Rectal smooth muscle tissue (tissue), 1 donor: ENCODE data around the gene MIOX.

ENCODE experiments used
- H3K27ac ChIP-seq: one replicate; pipeline ENCODE4 v1.7.0; 2013; ENCODE audit warnings: low read depth, low read length, inconsistent platforms
- H3K27me3 ChIP-seq: one replicate; pipeline ENCODE4 v1.7.0; 2013; ENCODE audit warnings: low read length; ENCODE audit not compliant: control insufficient read depth, insufficient read depth
- H3K36me3 ChIP-seq: one replicate; pipeline ENCODE4 v1.7.0; 2013; ENCODE audit warnings: low read length; ENCODE audit not compliant: control insufficient read depth, insufficient read depth
- H3K4me1 ChIP-seq: one replicate; pipeline ENCODE4 v1.7.0; 2013; ENCODE audit warnings: low read length; ENCODE audit not compliant: control insufficient read depth, insufficient read depth
- H3K4me3 ChIP-seq: one replicate; pipeline ENCODE4 v1.7.0; 2013; ENCODE audit warnings: low read length
- H3K9ac ChIP-seq: one replicate; pipeline ENCODE4 v1.7.0; 2013; ENCODE audit warnings: low read length

Gene MIOX

DNA sequence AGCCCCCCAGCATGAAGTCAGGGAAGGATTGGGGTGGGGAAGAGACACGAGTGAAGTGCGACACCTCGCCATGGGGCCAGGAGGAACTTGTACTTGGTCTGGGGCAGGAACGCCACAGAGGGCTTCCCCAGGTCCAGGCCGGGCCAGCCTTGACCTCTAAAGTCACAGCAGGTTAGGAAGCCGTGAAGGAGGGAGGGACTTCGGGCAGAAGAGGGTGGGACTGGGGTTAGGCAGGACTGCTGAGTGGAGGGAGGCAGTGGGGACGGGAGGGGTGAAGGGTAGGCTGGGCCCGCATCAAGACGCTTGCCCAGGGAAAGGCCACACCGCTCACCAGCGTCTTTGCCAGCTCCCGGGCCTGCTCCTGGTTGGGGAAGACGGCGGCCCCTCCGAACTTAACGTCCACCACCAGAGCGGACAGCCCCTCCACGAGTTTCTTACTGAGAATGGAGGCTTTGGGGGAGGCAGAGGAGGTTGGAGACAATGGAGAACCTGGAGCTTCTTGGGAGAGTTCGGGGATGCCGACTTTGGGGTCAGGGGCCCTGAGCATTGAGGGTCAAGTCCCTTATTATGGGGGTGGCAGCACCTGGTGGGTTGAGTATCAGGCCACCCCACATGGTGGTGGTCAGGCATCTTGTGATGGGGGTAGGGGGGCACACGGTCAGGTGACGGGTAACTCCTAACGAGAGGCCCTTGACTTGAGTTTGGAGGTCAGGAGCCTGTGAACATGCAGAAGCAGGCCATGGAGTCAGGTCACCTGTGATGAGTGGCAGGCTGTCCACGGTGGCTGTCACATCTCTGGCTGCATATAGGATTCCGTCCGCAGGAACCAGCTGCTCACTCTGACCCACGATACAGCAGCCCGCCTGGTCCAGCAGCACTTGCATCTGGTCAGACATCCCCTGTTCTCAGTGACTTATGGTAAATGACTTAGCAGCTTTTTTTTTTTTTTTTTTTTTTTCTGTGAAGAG lies 40.5 kb downstream of the MIOX start:
- peak overlapping the region; percentile 77 for H3K27ac ChIP-seq
- no peak overlapping the region for H3K9ac ChIP-seq
- peaks cover 6% of the 10 kb centered on the region for H3K4me1 ChIP-seq
- H3K27me3 ChIP-seq, result peaks cover 9% of the 10 kb centered on the region
- H3K4me3 ChIP-seq, result peak overlapping the region; percentile 71
- peaks cover 14% of the 10 kb centered on the region for H3K36me3 ChIP-seq

GRCh38 chr22:50527921-50528681 lies 41.4 kb downstream of the MIOX start:
- Histone ChIP-seq H3K4me3 (no peak overlapping the region), H3K4me1 (peaks cover 6% of the 10 kb centered on the region), H3K36me3 (peaks cover 5% of the 10 kb centered on the region), H3K27me3 (peaks cover 9% of the 10 kb centered on the region), H3K27ac (no peak overlapping the region), H3K9ac (no peak overlapping the region)

DNA sequence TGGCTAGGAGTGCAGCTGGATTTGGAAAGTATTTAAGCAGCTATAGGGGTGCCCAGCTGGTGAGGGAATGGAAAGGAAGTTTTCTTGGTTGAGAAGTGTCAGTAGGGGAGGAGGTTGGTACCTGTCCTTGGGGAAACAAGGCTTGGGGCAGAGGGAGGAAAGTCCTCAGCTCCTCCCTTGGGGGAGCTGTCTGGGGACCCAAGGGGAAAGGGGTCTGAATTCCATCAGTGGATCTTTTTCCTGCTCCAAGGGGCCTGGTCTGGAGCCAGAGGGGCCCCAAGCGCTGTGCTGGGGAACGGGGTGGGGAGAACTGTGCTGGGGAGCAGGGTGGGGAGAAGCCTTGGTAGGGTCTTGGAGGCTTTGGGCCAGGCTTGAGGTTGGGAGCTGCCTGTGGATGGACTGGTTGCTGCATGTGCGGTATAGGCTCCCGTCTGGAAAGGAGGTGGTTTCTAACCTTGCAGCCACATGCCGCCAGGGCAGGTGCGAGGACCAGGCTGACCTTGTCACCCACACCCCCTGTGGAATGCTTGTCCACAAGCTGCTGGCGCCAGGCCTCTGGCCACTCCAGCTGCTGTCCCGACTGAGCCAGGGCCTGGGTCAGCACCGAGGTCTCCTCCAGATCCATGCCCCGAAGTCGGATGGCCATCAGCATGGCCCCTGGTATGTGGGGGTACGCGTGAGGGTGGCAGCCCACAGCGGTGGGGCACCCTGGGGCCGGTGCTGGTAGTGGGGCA lies 42.2 kb downstream of the MIOX start:
- H3K9ac ChIP-seq, result no peak overlapping the region
- peaks cover 9% of the 10 kb centered on the region for H3K27me3 ChIP-seq
- peak overlapping the region; percentile 56 for H3K27ac ChIP-seq
- peak overlapping the region; percentile 67 for H3K4me3 ChIP-seq
- H3K36me3 ChIP-seq, result no peaks in the 10 kb centered on the region
- H3K4me1 ChIP-seq, result peaks cover 6% of the 10 kb centered on the region

DNA sequence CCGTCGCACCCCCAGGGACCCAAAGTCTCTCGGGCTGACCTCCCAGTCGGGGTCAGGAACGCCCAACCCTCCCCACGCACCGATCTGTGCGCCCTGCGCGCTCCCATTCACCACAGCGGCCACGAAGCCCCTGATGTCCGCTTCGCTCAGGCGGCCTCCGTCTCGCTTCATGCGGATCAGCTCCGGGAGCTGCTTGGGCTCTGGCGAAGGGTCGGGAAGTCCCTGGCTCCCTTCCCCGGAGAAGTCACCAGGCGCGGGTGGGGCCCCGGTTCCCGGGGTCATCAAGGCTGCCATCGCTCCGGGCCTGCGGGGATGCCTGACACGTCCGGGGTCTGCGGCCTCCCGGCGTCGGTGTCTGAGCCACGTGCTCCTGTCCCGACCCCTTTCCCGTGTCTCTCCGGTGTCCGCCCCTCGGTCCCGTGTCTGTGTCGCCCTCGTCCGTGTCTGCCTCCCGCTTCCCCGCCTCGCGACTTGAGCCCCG lies 42.8 kb downstream of the MIOX start:
- Histone ChIP-seq H3K27ac (peak overlapping the region; percentile 56), H3K4me3 (peak overlapping the region; percentile 67), H3K4me1 (peaks cover 6% of the 10 kb centered on the region), H3K9ac (peak overlapping the region; percentile 38), H3K27me3 (peaks cover 9% of the 10 kb centered on the region), H3K36me3 (no peaks in the 10 kb centered on the region)

- Histone ChIP-seq H3K4me3 (peak within 1 kb of the TSS; percentile 80), H3K9ac (peak within 1 kb of the TSS; percentile 71), H3K27me3 (peaks cover 9% of the 10 kb centered on the region), H3K36me3 (no peaks in the 10 kb centered on the region), H3K4me1 (peaks cover 6% of the 10 kb centered on the region), H3K27ac (peak within 1 kb of the TSS; percentile 85)
Observed at GRCh38 chr22:50529897-50530579, 43.4 kb downstream of the MIOX start, which contains the start of gene TYMP. Gene TYMP, minus strand, starts transcription at chr22:50530012. Its CDS starts 303 bp downstream, at chr22:50529709.

DNA sequence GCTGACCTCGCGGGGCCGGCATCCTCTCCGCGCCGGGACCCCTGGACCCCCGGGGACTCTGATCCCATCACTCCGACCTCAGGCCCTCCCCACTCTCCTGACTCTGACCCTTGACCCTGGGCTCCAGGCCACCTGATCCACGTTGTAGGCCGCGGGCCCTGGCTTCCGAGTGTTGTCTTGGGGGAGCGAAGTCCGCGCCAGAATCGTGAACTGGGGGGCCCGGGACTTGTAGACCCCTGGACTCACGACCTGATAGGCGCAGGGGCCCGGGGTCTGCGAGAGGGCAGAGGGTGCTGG lies 43.9 kb downstream of the MIOX start:
- H3K9ac ChIP-seq, result peak overlapping the region; percentile 71
- peaks cover 6% of the 10 kb centered on the region for H3K4me1 ChIP-seq
- peaks cover 9% of the 10 kb centered on the region for H3K27me3 ChIP-seq

DNA sequence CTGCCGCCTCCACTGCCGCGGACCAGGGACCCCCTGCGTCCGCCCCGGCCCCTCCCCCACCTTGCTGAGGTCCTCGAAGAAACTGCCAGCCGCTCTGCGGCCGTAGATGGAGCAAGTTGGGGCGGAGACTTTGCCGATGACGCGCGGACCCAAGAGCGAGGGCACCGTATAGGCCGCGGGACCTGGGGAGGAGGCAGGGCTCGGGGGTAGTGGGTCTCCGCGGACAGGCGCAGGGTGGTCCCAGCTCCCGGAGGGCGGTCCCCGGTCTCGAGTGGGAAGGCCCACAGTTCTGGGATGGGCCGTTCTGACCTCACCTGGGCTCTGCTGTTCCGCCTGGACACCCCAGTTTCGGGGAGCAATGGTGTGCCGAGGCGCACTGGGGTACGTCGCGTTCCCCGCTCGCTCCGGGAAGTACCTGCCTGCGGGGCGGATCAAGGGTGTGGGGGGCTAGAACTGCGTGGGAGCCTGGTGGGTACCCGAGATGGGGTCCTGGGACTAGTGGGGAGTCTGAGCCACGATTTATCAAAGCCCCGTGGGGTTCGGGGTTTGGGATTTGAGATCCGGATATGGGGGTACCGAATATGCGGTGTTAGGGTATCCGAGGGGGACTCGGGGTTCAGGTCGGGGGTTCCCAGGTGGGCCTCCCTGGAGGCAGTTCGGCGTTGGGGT lies 44.4 kb downstream of the MIOX start:
- peaks cover 9% of the 10 kb centered on the region for H3K27me3 ChIP-seq
- H3K4me3 ChIP-seq, result peak overlapping the region; percentile 80
- H3K4me1 ChIP-seq, result peaks cover 6% of the 10 kb centered on the region
- peak overlapping the region; percentile 85 for H3K27ac ChIP-seq
- peak overlapping the region; percentile 97 for H3K9ac ChIP-seq
- no peaks in the 10 kb centered on the region for H3K36me3 ChIP-seq

More for the DNA sequence above, 43.9 kb downstream of the MIOX start:
- peak overlapping the region; percentile 85 for H3K27ac ChIP-seq
- H3K36me3 ChIP-seq, result no peaks in the 10 kb centered on the region
- H3K4me3 ChIP-seq, result peak overlapping the region; percentile 67

GRCh38 chr22:50531546-50531961 lies 44.9 kb downstream of the MIOX start:
- peak overlapping the region; percentile 80 for H3K4me3 ChIP-seq
- H3K27ac ChIP-seq, result peak overlapping the region; percentile 85
- peak overlapping the region; percentile 97 for H3K9ac ChIP-seq
- no peaks in the 10 kb centered on the region for H3K36me3 ChIP-seq
- H3K27me3 ChIP-seq, result peaks cover 9% of the 10 kb centered on the region
- H3K4me1 ChIP-seq, result peaks cover 5% of the 10 kb centered on the region

DNA sequence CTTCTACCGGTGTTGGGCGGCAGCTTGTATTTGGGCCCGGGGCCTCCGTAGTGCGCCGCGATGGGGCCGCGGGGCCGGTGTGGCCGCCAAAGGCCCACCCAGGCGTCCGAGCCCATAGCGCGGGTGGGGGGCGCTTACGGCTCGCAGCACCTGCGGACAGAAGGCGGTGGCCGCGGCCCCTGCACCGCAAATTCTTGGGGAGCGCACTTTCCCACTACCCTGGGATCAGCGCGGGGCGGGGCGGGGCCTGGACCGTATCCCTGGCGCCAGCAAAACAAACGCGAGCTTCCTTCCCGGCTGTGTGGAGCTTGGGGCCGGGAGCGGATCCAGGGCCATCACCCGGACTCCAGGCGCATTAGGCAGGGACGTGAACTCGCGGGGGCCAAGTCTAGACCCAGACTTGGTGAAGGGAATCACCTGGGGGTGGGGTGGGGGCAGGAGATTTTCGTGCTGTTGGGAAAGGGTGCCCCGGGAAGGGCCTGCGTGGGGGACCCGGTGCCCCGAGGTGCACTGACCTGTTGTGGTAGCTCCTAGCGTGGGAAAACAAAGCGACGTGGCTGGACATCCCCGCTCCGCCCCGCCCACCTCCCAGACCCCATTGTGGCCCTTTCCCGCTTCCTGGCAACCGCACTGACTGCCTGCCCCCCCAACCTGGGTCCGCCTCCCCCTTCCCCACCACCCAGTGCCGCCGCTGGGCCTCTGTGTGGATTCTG lies 45.5 kb downstream of the MIOX start:
- Histone ChIP-seq H3K4me3 (peak overlapping the region; percentile 80), H3K9ac (no peak overlapping the region), H3K27ac (peak overlapping the region; percentile 85), H3K27me3 (peaks cover 9% of the 10 kb centered on the region), H3K4me1 (peaks cover 2% of the 10 kb centered on the region), H3K36me3 (no peaks in the 10 kb centered on the region)

- peaks cover 2% of the 10 kb centered on the region for H3K4me1 ChIP-seq
- peaks cover 9% of the 10 kb centered on the region for H3K27me3 ChIP-seq
- no peaks in the 10 kb centered on the region for H3K36me3 ChIP-seq
- H3K4me3 ChIP-seq, result no peak overlapping the region
- no peak overlapping the region for H3K9ac ChIP-seq
- no peak overlapping the region for H3K27ac ChIP-seq
Observed at GRCh38 chr22:50532824-50533796, 46.5 kb downstream of the MIOX start.
